ENCODE results near the gene PPP4C.
"Not testable (repeated sequence)": the region's sequence is repeated elsewhere in the genome, so short reads cannot be mapped to it uniquely, and the experiment has no call there.

PPP4C gene

GRCh38 chr16:30120340-30121105, 44.7 kb downstream of the PPP4C start:
- FAIRE-seq (no peak), DNase-seq (ENCODE audit: insufficient read length, low spot score) (no peak)

- DNase-seq (ENCODE audit: insufficient read length, low spot score) (no peak), FAIRE-seq (no peak)
Measured at GRCh38 chr16:30121741-30122571, 46.2 kb downstream of the PPP4C start.

GRCh38 chr16:30122604-30123160, 46.9 kb downstream of the PPP4C start:
- DNase-seq (ENCODE audit: insufficient read length, low spot score): no peak
- no peak for FAIRE-seq

- FAIRE-seq (no peak), DNase-seq (ENCODE audit: insufficient read length, low spot score) (no peak)
Measured at GRCh38 chr16:30124985-30125379, 49.2 kb downstream of the PPP4C start.

- DNase-seq (ENCODE audit: insufficient read length, low spot score); FAIRE-seq: not testable (repeated sequence)
Measured at GRCh38 chr16:30125690-30126089, 49.9 kb downstream of the PPP4C start.

GRCh38 chr16:30127993-30128392, 52.2 kb downstream of the PPP4C start:
- no peak for FAIRE-seq
- no peak for DNase-seq (ENCODE audit: insufficient read length, low spot score)

- FAIRE-seq (no peak), DNase-seq (ENCODE audit: insufficient read length, low spot score) (no peak)
Measured at GRCh38 chr16:30131869-30132475, 56.2 kb downstream of the PPP4C start.

- DNase-seq (ENCODE audit: insufficient read length, low spot score) (no peak), FAIRE-seq (no peak)
Measured at GRCh38 chr16:30132591-30132990, 56.8 kb downstream of the PPP4C start.
